AG09309 (cell line): ENCODE measurements around the gene SIDT2.

Experiments used
- DNase-seq: peaks from one replicate; pipeline ENCODE4 v3.0.0-alpha.2; 2010; ENCODE audit warnings: low read depth
- H3K4me3 ChIP-seq: 2 replicates; pipeline ENCODE4 v1.5.1; 2011; ENCODE audit warnings: mild to moderate bottlenecking, low read depth, low read length, moderate library complexity; ENCODE audit not compliant: control insufficient read depth
- TF ChIP-seq, protein P1 (sequence below): IDR thresholded peaks from 2 replicates; pipeline ENCODE4 v1.5.1; 2011; ENCODE audit warnings: mild to moderate bottlenecking, low read depth, low read length, inconsistent platforms; ENCODE audit not compliant: insufficient read depth, control insufficient read depth; ENCODE audit errors: missing control alignments

The SIDT2 gene

DNA sequence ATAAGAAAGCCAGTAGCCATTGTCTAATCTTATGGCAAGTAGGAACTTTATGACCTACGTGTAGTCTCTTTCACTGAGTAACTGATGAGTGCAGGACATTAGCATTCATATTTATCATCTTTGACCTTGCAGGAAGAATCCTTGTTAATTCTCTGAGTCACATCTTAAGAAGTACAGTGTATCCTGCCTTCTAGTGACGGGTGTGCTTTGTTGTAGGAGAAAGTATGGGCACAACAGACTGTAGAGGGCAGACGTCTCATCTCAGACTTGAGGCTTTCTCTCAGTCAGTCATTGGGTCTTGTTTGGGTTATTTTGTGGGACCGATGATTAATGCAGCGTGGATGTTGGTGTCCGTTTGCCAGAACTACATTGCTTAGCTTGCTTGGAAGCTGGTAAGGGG lies 60.8 kb downstream of the SIDT2 start:
- TF ChIP-seq, protein P1, sequence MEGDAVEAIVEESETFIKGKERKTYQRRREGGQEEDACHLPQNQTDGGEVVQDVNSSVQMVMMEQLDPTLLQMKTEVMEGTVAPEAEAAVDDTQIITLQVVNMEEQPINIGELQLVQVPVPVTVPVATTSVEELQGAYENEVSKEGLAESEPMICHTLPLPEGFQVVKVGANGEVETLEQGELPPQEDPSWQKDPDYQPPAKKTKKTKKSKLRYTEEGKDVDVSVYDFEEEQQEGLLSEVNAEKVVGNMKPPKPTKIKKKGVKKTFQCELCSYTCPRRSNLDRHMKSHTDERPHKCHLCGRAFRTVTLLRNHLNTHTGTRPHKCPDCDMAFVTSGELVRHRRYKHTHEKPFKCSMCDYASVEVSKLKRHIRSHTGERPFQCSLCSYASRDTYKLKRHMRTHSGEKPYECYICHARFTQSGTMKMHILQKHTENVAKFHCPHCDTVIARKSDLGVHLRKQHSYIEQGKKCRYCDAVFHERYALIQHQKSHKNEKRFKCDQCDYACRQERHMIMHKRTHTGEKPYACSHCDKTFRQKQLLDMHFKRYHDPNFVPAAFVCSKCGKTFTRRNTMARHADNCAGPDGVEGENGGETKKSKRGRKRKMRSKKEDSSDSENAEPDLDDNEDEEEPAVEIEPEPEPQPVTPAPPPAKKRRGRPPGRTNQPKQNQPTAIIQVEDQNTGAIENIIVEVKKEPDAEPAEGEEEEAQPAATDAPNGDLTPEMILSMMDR: peak; percentile 73
- no peak overlapping the region for H3K4me3 ChIP-seq
- peak; percentile 95 for DNase-seq
